NB4 (cell line): ENCODE measurements around the gene PNMA6F.

Experiments used
- DNase-seq: peaks from one replicate; pipeline ENCODE4 v3.0.0; 2010; ENCODE audit warnings: low read depth
- H3K4me3 ChIP-seq: one replicate; pipeline ENCODE4 v1.5.1; 2011; ENCODE audit warnings: mild to moderate bottlenecking, low read depth, low read length, moderate library complexity
- CTCF ChIP-seq: IDR thresholded peaks from one replicate; pipeline ENCODE4 v1.5.1; 2012; ENCODE audit warnings: low read depth, low read length
- MYC ChIP-seq: IDR thresholded peaks from 2 replicates; pipeline ENCODE4 v1.6.1; 2011; ENCODE audit warnings: low read depth, low read length
- POLR2A ChIP-seq: IDR thresholded peaks from 2 replicates; pipeline ENCODE4 v1.6.1; 2011; ENCODE audit warnings: mild to moderate bottlenecking; ENCODE audit not compliant: insufficient read length; ENCODE audit errors: extremely low read depth
- TF ChIP-seq, protein P1 (sequence below): IDR thresholded peaks from 2 replicates; pipeline ENCODE4 v1.6.1; 2011; ENCODE audit warnings: low read depth, low read length

PNMA6F gene

DNA sequence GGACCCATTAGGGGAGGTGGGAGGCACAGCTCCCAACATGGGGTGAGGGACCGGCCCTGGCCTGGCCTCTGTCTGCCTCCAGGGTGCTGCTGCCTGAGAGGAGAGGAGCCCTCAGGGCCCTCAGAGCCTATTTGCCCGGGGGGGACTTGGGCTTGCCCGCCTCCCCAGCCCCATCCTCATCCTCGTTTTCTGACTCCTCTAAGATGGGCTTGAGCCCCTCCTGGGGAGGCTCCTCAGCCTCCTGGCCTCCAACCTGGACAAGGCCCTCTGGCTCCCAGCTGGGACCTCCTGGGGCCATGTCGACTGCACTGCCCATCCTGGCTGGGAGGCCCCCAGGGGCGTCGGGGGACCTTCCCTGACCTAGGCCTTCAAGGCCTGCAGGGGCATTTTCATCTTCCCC is 2.8 kb downstream of the PNMA6F start:
- DNase-seq, result no peak
- H3K4me3 ChIP-seq, result no peak overlapping the region
- TF ChIP-seq, protein P1, sequence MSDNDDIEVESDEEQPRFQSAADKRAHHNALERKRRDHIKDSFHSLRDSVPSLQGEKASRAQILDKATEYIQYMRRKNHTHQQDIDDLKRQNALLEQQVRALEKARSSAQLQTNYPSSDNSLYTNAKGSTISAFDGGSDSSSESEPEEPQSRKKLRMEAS, result no peak
- no peak for TF ChIP-seq MYC

DNA sequence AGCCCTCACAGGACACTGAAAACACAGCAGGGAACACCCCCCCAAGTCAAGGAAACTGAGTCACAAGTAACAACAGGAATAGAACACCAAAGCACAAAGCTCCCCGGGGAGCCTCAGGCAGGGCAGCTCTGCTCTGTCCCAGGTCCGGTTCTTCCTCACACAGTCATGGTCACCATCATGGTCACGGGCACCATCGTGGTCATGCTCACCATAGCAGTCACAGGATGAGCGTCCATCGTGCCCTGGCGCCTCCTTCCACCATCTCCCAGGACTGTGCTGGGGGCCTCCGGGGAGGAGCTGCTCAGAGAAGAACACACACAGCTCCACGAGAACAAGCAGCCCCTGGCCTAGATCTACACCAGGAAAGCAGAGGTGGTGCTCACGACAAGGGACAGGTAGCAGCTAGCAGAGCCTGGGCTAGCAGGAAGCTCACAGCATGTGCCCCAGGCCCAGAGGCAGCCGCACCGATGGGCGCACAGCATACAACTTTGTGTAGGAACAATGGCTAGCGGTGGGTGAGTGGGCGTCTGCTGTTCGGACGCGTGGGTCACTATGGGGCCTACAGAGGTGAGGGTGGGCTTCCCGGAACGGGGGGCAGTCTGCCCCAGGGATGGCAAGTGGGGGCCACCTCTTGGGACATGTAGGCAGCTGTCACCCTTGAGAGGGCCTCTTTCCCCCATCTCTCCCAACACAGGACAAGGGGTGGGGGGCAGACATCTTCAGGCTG is 3.4 kb downstream of the PNMA6F start:
- no peak for DNase-seq
- no peak overlapping the region for H3K4me3 ChIP-seq
- TF ChIP-seq CTCF (no peak), POLR2A (no peak), MYC (no peak)
- TF ChIP-seq, protein P1, result no peak

DNA sequence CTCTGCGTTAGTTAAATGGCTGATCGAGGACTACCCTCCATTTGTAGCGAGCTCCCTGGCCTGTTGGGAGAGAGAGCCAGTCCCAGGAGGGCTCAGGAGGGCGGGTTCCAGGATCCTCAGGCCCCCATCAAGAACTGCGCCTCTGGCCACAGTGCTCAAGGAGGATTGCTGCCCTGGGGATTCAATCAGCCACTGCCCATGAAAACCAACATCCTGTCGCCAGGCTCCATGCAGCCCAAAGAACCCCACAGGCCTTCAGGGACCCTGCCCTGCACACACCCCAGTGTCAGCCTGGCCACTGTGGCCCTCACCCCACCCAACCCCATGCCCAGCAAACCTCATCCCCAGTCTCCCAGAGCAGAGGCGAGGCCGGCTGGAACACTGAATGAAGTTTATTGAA is 4.3 kb downstream of the PNMA6F start:
- TF ChIP-seq POLR2A (no peak), CTCF (no peak), MYC (no peak)
- TF ChIP-seq, protein P1, result no peak
- no peak overlapping the region for H3K4me3 ChIP-seq
- DNase-seq, result no peak

DNA sequence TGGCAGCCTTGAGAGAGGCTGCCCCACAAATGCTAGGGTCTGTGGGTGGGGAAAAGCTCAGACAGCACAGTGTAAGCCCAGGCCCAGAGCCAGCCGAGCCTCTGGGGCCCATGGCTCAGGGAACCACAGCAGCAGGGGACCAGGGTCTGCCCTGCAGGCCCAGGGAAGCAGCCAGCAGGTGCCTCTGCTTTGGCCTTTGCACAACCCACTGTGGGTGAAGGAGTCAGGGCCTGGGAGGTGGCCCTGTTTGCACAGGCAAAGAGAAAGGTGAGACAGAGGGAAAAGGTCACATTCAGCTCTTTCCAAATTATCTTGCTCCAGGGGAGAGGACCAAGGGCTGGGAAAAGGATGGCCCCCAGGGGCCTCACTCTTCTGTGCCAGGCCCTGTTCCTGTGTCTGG is 8.7 kb downstream of the PNMA6F start:
- TF ChIP-seq, protein P1, result no peak
- no peak for TF ChIP-seq POLR2A
- TF ChIP-seq MYC, result no peak
- TF ChIP-seq CTCF, result no peak
- DNase-seq, result no peak
- H3K4me3 ChIP-seq, result no peak overlapping the region

DNA sequence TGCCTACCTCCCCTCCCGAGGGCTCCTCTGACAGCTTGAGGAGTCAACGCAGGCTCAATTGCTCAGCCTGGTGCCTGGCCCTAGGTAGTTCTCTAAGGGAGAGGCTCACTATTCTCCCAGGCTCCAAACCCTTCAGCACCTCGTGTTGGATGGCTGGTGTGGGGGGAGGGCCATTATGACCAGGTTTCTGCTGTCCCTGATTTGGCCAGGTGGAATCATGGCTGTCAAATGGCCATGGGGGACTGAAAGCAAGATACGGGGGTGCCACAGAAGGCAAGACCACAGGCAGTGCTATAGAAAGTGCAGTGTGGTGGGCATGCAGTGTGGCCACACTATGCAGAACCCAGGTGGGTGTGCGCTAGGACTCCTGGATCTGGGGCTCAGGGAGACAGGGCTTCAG is 9.5 kb downstream of the PNMA6F start:
- no peak overlapping the region for H3K4me3 ChIP-seq
- TF ChIP-seq MYC (no peak), POLR2A (no peak), CTCF (no peak)
- TF ChIP-seq, protein P1, result no peak
- no peak for DNase-seq

DNA sequence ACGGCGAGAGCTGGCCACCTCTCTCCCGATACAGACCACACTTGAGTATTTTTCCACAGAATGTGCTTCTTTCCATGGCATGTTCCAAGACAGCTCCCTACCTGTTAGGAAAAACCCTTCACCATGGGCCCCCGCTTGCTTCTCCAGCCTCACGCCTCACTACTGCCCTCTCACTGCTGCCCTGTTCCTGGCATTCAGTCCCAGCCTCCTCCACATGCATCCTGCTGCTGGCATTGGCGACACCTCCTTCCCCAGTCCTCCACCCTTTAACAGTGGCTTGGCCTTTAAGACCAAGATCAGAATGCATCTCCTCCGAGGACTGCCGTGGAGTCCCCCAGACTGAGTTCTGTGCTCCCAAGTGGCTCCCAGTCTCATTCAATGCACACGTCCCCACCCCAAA is 10.7 kb downstream of the PNMA6F start:
- no peak overlapping the region for H3K4me3 ChIP-seq
- TF ChIP-seq, protein P1, result no peak
- DNase-seq, result no peak
